Measurements from ENCODE around the gene ELK1.
A peak's percentile ranks its signal among the peaks of the same experiment; 100 is the strongest.

The ELK1 gene

GRCh38 chrX:47621851-47622250 lies 28.5 kb downstream of the ELK1 start:
- no peak for DNase-seq (ENCODE audit: low read depth in 1 of 2, low spot score in 1 of 2)
- TF ChIP-seq REST (IDR thresholded peaks at IDR 0.05; ENCODE audit: insufficient replicate concordance, low read depth) (no peak), POLR2AphosphoS5 (IDR thresholded peaks at IDR 0.05; ENCODE audit: low read depth) (no peak), GABPA (IDR thresholded peaks at IDR 0.05; ENCODE audit: low read depth) (no peak), SPI1 (IDR thresholded peaks at IDR 0.05; ENCODE audit: borderline replicate concordance, low read depth) (no peak), CTCF (IDR thresholded peaks at IDR 0.05; ENCODE audit: insufficient read depth, low read length) (no peak)
- H3K4me3 ChIP-seq (replicated peaks; ENCODE audit: insufficient read depth, low read length): no peak overlapping the region
- H3K27me3 ChIP-seq (ENCODE audit: insufficient read depth, poor library complexity, severe bottlenecking): no peaks in the 10 kb centered on the region
- no peak overlapping the region for H3K27ac ChIP-seq (replicated peaks)

GRCh38 chrX:47620303-47620685 lies 30.1 kb downstream of the ELK1 start:
- TF ChIP-seq REST (IDR thresholded peaks at IDR 0.05; ENCODE audit: insufficient replicate concordance, low read depth) (no peak), SPI1 (IDR thresholded peaks at IDR 0.05; ENCODE audit: borderline replicate concordance, low read depth) (no peak), GABPA (IDR thresholded peaks at IDR 0.05; ENCODE audit: low read depth) (no peak), POLR2AphosphoS5 (IDR thresholded peaks at IDR 0.05; ENCODE audit: low read depth) (no peak), CTCF (IDR thresholded peaks at IDR 0.05; ENCODE audit: insufficient read depth, low read length) (no peak)
- Histone ChIP-seq H3K4me3 (replicated peaks; ENCODE audit: insufficient read depth, low read length) (no peak overlapping the region), H3K27ac (replicated peaks) (no peak overlapping the region), H3K27me3 (ENCODE audit: insufficient read depth, poor library complexity, severe bottlenecking) (no peaks in the 10 kb centered on the region)
- DNase-seq (ENCODE audit: low read depth in 1 of 2, low spot score in 1 of 2): no peak

GRCh38 chrX:47619486-47620302 lies 30.7 kb downstream of the ELK1 start, which contains the start of gene SYN1:
SYN1 (minus strand) TSS chrX:47619857; CDS start chrX:47619728, 129 bp downstream.
- peak within 1 kb of the TSS; percentile 41 for H3K4me3 ChIP-seq (replicated peaks; ENCODE audit: insufficient read depth, low read length)
- no peak for TF ChIP-seq POLR2AphosphoS5 (IDR thresholded peaks at IDR 0.05; ENCODE audit: low read depth)
- peak; percentile 97 for TF ChIP-seq REST (IDR thresholded peaks at IDR 0.05; ENCODE audit: insufficient replicate concordance, low read depth)
- no peak for TF ChIP-seq GABPA (IDR thresholded peaks at IDR 0.05; ENCODE audit: low read depth)
- DNase-seq (ENCODE audit: low read depth in 1 of 2, low spot score in 1 of 2): peak; percentile 48 to 60
- H3K27ac ChIP-seq (replicated peaks): no peak within 1 kb of the TSS
- H3K27me3 ChIP-seq (ENCODE audit: insufficient read depth, poor library complexity, severe bottlenecking): no peaks in the 10 kb centered on the region

Data from HL-60 (cell line).